OCI-M2 (cell line): ENCODE measurements around the gene BLOC1S6.
"Not testable (repeated sequence)": the region's sequence is repeated elsewhere in the genome, so short reads cannot be mapped to it uniquely, and the experiment has no call there.

Source experiments
- DNase-seq: peaks from one replicate; lab custom pipeline; 2025; ENCODE audit not compliant: unreplicated experiment; lab: John Stamatoyannopoulos, UW

The BLOC1S6 gene

GRCh38 chr15:45640616-45641015 lies 53.4 kb downstream of the BLOC1S6 start:
- no peak for DNase-seq

DNA sequence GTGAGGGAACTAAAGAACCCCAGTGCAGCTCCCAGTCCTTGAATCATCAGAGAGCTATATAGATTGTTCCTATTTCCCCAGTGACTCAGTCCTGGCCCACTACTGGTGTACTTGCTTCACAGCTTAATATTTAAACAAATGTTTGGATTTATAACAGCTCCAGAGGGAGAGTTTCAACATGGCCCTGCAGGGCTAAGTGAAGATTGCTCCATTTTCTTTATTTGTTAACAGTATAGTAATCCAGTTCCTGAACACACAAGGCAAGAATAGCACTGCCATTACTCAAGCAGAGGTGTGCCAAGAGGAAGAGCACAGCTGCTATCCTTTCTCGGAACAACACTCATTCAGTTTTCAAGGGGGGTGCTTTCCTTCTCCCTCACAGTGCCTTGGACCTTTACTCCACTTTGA lies 54.2 kb downstream of the BLOC1S6 start:
- DNase-seq = no peak

DNA sequence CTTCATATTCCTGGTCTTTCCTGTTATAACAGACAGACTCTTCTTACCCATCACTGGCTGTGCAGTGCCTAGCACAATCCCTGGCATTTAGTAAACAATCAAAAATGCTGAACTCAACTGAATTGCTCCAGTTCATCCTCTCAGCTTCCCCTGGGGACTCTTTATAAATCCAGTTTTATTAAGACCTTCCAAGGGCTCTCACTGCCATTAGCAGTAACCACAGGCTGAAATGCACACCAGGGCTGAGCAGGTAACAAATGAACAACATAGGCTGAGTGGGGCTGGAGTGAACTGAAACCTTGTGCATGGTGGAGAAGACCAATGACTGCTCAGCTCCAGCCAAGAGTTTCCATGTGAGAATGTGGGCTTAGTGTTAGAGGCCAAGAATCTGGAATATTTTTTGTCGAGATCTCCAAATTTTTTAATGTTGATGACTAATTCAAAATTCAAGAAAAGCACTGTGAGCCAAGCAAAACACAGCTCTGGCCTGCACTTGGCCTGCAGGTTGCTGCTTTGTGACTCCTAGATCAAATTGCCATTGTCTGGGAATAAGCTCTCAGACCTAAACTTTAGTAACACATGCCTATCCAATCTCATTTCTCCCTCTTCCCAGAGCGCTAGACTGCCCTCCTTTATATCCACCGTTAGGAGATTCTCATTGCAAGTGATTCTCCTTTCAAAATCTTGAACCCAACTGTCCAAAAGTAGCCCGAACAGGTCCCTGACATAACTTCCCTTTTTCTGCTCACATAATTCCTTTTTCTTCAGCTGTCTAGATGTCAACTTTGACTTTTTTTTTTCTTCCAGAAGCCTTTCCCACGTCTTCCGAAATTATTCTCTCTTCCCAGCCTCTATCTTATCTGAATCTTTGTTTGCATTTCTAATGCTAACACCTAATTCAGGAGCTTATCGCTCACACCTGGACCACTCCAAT lies 55.1 kb downstream of the BLOC1S6 start:
- no peak for DNase-seq

DNA sequence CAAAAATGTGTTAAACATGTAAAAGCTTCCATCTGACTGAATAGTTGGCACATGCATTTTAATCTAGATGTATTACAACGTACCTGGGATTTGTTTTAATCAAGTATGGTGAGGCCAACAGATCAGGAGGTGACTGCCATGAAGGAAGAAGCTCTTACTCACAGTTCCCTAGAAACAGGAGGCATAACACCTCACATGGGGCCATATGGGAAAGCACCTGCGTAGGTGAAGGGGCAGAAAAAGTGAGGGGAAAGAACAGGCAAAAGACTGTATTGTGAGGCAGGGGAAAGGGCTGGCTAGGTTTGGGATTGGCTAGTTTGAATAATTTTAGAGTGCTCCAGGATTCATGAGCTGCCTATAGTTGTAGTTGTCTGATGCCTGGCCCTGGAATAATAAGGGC lies 57.3 kb downstream of the BLOC1S6 start:
- DNase-seq = no peak

GRCh38 chr15:45645026-45645980 lies 58.1 kb downstream of the BLOC1S6 start:
- no peak for DNase-seq

DNA sequence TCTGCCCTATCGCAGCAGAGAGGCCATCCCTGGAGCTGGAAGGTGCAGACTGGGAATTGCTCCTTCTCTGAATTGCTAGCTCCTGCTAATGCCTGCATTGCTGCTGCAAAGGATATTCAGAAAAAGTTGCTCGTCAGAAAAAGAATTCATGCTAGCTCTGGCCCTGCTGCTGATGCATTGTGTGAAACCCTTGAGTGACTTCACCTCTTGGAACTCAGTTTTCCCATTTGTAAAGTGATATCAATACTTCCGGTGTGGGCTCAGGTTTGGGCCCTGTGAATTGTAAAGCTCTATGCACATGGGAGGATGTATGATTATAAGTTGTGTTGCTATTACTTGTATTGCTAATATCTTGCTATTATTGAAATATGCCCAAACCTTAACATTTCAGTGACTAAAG lies 59.0 kb downstream of the BLOC1S6 start:
- DNase-seq = no peak

DNA sequence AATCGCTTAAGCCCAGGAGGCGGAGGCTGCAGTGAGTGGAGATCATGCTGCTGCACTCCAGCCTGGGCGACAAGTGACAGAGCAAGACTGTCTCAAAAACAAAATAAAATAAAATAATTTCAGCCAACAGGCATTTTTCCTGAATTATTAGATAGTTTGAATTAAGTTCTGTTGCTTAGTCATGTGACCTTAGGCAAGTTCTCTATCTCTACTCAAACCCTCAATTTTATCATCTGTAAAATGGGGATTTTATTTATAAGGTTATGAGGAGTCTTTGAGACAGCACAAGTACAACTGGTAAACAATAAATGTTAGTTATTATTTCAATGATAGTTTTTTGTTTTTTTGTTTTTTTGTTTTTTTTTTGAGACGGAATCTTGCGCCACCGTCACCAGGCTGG lies 60.6 kb downstream of the BLOC1S6 start:
- DNase-seq = no peak

- no peak for DNase-seq
Observed at GRCh38 chr15:45648521-45649200, 61.5 kb downstream of the BLOC1S6 start.

GRCh38 chr15:45650007-45650406 lies 62.8 kb downstream of the BLOC1S6 start:
- not testable (repeated sequence) for DNase-seq

- no peak for DNase-seq
Observed at GRCh38 chr15:45650889-45651525, 63.8 kb downstream of the BLOC1S6 start.

- DNase-seq = no peak
Observed at GRCh38 chr15:45653702-45654424, 66.7 kb downstream of the BLOC1S6 start.

- DNase-seq = no peak
Observed at GRCh38 chr15:45654749-45655148, 67.6 kb downstream of the BLOC1S6 start.

- no peak for DNase-seq
Observed at GRCh38 chr15:45657254-45657653, 70.1 kb downstream of the BLOC1S6 start.

DNA sequence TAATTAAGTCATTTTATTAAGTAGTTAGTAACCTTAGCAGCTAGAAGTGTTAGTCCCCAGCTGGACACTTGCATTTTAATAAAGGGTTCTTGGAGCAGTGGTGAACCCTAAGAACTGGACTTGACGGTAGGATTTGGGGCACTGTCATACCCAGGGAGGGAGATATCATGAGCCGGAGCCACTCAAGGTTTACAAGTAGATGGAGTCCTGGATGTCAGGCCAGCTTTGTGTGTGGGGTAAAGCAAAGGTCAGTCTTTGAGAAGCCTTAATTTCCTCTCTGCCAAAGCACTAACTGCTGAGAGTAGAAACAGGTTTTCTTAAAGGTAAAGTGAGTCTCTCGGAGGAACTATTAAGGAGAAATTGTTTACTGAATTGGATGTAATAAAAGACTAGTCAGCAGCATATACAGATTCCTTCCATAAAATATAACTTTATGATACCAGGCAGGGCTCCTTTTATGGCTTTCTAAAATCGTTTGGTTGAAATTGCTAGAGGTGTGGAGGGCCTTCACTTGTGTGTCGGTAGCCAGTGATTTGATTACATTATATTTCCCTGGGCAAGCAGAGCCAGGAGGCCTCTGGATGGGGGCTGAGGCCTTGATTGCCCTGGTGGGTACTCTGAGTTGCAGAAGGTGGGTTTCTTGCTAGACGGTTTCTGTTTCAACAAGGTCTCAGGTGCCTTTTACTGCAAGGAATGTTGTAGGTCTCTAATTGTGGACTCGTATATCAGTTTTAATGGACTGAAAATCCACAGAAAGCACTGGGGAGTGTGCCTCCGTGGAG lies 70.8 kb downstream of the BLOC1S6 start:
- no peak for DNase-seq
